AG20443 (cell line): ENCODE results near the gene TAGLN3.

ENCODE experiments used
- DNase-seq: peaks from one replicate; pipeline ENCODE4 v3.0.0; 2012; ENCODE audit warnings: low spot score, mixed read lengths

Gene TAGLN3

GRCh38 chr3:111998636-111999483 is at the start of gene TAGLN3:
TSS of gene TAGLN3 (plus strand) at chr3:111998922. CDS start at chr3:111999423, 501 bp downstream.
- peak; percentile 62 for DNase-seq

GRCh38 chr3:111949712-111950111 is 49.0 kb upstream of the TAGLN3 start:
- DNase-seq, result no peak

GRCh38 chr3:111951032-111951431 is 47.7 kb upstream of the TAGLN3 start:
- no peak for DNase-seq

- no peak for DNase-seq
Observed at GRCh38 chr3:111952086-111952485, 46.6 kb upstream of the TAGLN3 start.

- no peak for DNase-seq
Observed at GRCh38 chr3:111952866-111953450, 45.8 kb upstream of the TAGLN3 start.

- peak; percentile 17 for DNase-seq
Observed at GRCh38 chr3:111954228-111954990, 44.3 kb upstream of the TAGLN3 start.

- no peak for DNase-seq
Observed at GRCh38 chr3:111955876-111956275, 42.8 kb upstream of the TAGLN3 start.

- no peak for DNase-seq
Observed at GRCh38 chr3:111956449-111956848, 42.3 kb upstream of the TAGLN3 start.

GRCh38 chr3:111956995-111957734 is 41.6 kb upstream of the TAGLN3 start:
- DNase-seq, result no peak

- DNase-seq, result no peak
Observed at GRCh38 chr3:111961461-111962164, 37.1 kb upstream of the TAGLN3 start.

GRCh38 chr3:111963424-111963823 is 35.3 kb upstream of the TAGLN3 start:
- DNase-seq, result peak; percentile 62

GRCh38 chr3:111965484-111965883 is 33.2 kb upstream of the TAGLN3 start:
- no peak for DNase-seq

GRCh38 chr3:111967068-111967467 is 31.7 kb upstream of the TAGLN3 start:
- no peak for DNase-seq

GRCh38 chr3:111967651-111968274 is 31.0 kb upstream of the TAGLN3 start:
- DNase-seq, result peak; percentile 59

- no peak for DNase-seq
Observed at GRCh38 chr3:111968319-111969054, 30.2 kb upstream of the TAGLN3 start.

GRCh38 chr3:111970376-111970775 is 28.3 kb upstream of the TAGLN3 start:
- DNase-seq, result no peak

GRCh38 chr3:111971533-111972130 is 27.1 kb upstream of the TAGLN3 start:
- no peak for DNase-seq

GRCh38 chr3:111972891-111973290 is 25.8 kb upstream of the TAGLN3 start:
- no peak for DNase-seq

- no peak for DNase-seq
Observed at GRCh38 chr3:111975131-111975530, 23.6 kb upstream of the TAGLN3 start.

GRCh38 chr3:111976254-111976653 is 22.5 kb upstream of the TAGLN3 start:
- no peak for DNase-seq
